PC-3 (cell line): ENCODE data around the gene TMC6. TPM values are rescaled to one million over a fixed set of nuclear protein-coding genes. Genes with fewer than 3 reads are reported as not detected.
A peak's percentile ranks its signal among the peaks of the same experiment; 100 is the strongest.

ENCODE experiments used
- ATAC-seq: fragments of 200-7000 bp; cut with Tn5 transposase; 2 replicates; pipeline ENCODE4 v1.9.1; 2020; ENCODE audit warnings: mild to moderate bottlenecking, moderate library complexity
- BruUV-seq: library from RNA; stranded (reverse); fragments of 400-500 nt; replicated peaks from 2 replicates; lab custom pipeline; 2021; lab: Mats Ljungman, UMichigan
- CTCF ChIA-PET: fragments of 300-600 bp; sonication (Branson Sonifier 250); formaldehyde crosslinking; loops from one replicate; lab custom pipeline; 2022; ENCODE audit warnings: antibody characterized with exemption; lab: Charles Lee
- POLR2A ChIA-PET: fragments of 300-600 bp; sonication (Branson Sonifier 250); formaldehyde crosslinking; loops from one replicate; lab custom pipeline; 2022; ENCODE audit warnings: antibody characterized with exemption; ENCODE audit not compliant: unreplicated experiment; lab: Charles Lee
- DNase-seq: peaks from one replicate; pipeline ENCODE4 v3.0.0-alpha.2; 2015
- H2AFZ ChIP-seq: fragments of 300-600 bp; sonication (generic); 2 replicates; pipeline ENCODE4 v1.6.0; 2016; ENCODE audit warnings: antibody characterized with exemption, low read length
- H3F3A ChIP-seq: fragments of 300-600 bp; sonication (generic); one replicate; pipeline ENCODE4 v1.6.0; 2017; ENCODE audit warnings: antibody characterized with exemption, low read length, control low read depth, mild to moderate bottlenecking; ENCODE audit not compliant: unreplicated experiment
- H3K27ac ChIP-seq: fragments of 300-600 bp; sonication (generic); 2 replicates; pipeline ENCODE4 v1.5.1; 2016; ENCODE audit warnings: mild to moderate bottlenecking, low read length
- H3K27me3 ChIP-seq: fragments of 300-600 bp; sonication (generic); 2 replicates; pipeline ENCODE4 v1.6.1; 2016; ENCODE audit warnings: low read length, mixed read lengths
- H3K36me3 ChIP-seq: fragments of 300-600 bp; sonication (generic); 2 replicates; pipeline ENCODE4 v1.6.1; 2016; ENCODE audit warnings: low read depth, mixed run types, low read length, mixed read lengths
- H3K4me1 ChIP-seq: fragments of 300-600 bp; sonication (generic); 2 replicates; pipeline ENCODE4 v1.5.1; 2016; ENCODE audit warnings: low read length; ENCODE audit not compliant: insufficient read depth
- H3K4me2 ChIP-seq: fragments of 300-600 bp; sonication (generic); 2 replicates; pipeline ENCODE4 v1.6.0; 2016; ENCODE audit warnings: low read length
- H3K4me3 ChIP-seq: fragments of 300-600 bp; sonication (generic); 2 replicates; pipeline ENCODE4 v1.5.1; 2016; ENCODE audit warnings: mild to moderate bottlenecking, low read length, mixed read lengths
- H3K79me2 ChIP-seq: fragments of 300-600 bp; sonication (generic); 2 replicates; pipeline ENCODE4 v1.6.1; 2017; ENCODE audit warnings: low read length, mixed read lengths
- H3K9ac ChIP-seq: fragments of 300-600 bp; sonication (generic); 2 replicates; pipeline ENCODE4 v1.6.0; 2016; ENCODE audit warnings: mild to moderate bottlenecking, low read length
- H3K9me2 ChIP-seq: fragments of 300-600 bp; sonication (generic); replicated peaks from 2 replicates; pipeline ENCODE4 v1.6.1; 2016; ENCODE audit warnings: mixed run types, low read length, mixed read lengths
- H3K9me3 ChIP-seq: fragments of 300-600 bp; sonication (generic); 2 replicates; pipeline ENCODE4 v1.6.1; 2016; ENCODE audit warnings: low read length, mixed read lengths
- H4K20me1 ChIP-seq: fragments of 300-600 bp; sonication (generic); 2 replicates; pipeline ENCODE4 v1.6.1; 2016; ENCODE audit warnings: low read length, mixed read lengths
- CTCF ChIP-seq: fragments of 300-600 bp; sonication (generic); conservative IDR thresholded peaks from 2 replicates; pipeline ENCODE4 v1.5.1; 2017; ENCODE audit warnings: antibody characterized with exemption, low read depth, mild to moderate bottlenecking, low read length
- EZH2 ChIP-seq: fragments of 300-600 bp; sonication (generic); IDR thresholded peaks from one replicate; pipeline ENCODE4 v1.6.1; 2017; ENCODE audit warnings: antibody characterized with exemption, mild to moderate bottlenecking, low read length; ENCODE audit not compliant: unreplicated experiment
- EZH2phosphoT487 ChIP-seq: fragments of 300-600 bp; sonication (generic); IDR thresholded peaks from 2 replicates; pipeline ENCODE4 v1.6.1; 2018; ENCODE audit warnings: mild to moderate bottlenecking, antibody characterized with exemption, low read length, borderline replicate concordance
- intact Hi-C: fragments of 100-400 bp; cut with micrococcal nuclease; formaldehyde crosslinking; loops from 2 replicates; pipeline ENCODE4 v1.9.0; 2023
- total RNA-seq: library from RNA; depleted of rRNA; stranded (reverse); fragments of >200 nt; gene quantifications from 2 replicates; pipeline ENCODE4 v1.2.3, GENCODE V29; 2014

Gene TMC6
- total RNA-seq, 1 experiment from 2014 or later: 97.3 TPM

DNA sequence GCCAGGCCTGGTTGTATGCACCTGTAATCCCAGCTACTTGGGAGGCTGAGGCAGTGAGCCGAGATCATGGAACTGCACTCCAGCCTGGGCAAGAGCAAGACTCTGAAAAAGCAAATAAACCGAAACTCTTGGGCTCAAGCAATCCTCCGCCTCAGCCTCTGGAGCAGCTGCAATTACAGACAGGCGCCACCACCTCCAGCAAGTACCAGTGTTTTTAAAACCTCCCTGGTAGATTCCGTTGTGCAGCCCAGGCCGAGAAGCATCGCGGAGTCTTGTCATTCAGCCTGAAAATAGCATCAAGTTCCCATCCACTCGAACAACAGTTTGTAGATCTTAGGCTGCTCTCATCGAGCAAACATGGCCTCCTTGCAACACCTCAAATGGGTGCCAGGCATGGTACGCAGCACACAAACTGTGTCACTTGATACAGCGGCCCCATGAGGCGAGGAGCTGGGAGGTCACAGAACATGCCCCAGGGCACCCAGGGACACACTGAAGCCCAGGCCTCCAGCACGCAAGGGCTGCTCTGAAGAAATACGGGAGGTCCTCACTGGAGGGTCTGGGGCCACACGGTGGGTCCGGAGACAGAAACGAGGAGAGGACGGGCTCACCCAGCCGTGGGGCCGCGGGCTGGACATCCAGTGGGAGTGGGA is 18.1 kb downstream of the TMC6 start:
- Histone ChIP-seq H3K4me1 (peaks cover 13% of the 10 kb centered on the region), H2AFZ (no peak overlapping the region), H3K4me3 (no peak overlapping the region), H3K4me2 (no peak overlapping the region), H3K9me2 (no peaks in the 10 kb centered on the region), H4K20me1 (no peaks in the 10 kb centered on the region), H3K9ac (no peak overlapping the region), H3K9me3 (no peaks in the 10 kb centered on the region), H3F3A (no peaks in the 10 kb centered on the region), H3K36me3 (0 out of 2 replicates have a peak, but pooled peaks cover 2% of the 10 kb centered on the region), H3K27ac (no peak overlapping the region), H3K79me2 (no peaks in the 10 kb centered on the region), H3K27me3 (no peaks in the 10 kb centered on the region)
- ChIA-PET CTCF (interaction anchor here (0.6 kb wide), 1 partner anchor 38 kb away, joined by 3 read pairs; no protein-coding TSS in a partner anchor), POLR2A (no interaction called here)
- ATAC-seq (no peak), DNase-seq (no peak)
- TF ChIP-seq EZH2phosphoT487: no peak
- TF ChIP-seq EZH2: no peak
- no peak for TF ChIP-seq CTCF
- BruUV-seq: TSS peak; percentile 6
- intact Hi-C loops: no loop called here

DNA sequence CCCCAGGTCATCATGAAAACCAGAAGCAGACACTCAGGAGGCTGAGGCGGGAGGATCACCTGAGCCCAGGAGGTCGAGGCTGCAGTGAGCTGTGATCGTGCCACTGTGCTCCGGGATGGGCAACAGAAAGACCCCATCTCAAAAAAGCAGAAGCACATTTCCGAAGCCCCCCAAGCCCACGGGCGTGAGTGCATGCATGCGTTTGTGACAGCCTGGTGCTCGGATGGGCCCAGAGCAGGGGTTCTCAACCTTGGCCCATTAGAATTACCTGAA is 19.1 kb downstream of the TMC6 start:
- ATAC-seq (no peak), DNase-seq (no peak)
- ChIA-PET CTCF (no interaction called here), POLR2A (interaction anchor here (0.6 kb wide), 1 partner anchor 228 kb away, joined by 4 read pairs; no protein-coding TSS in a partner anchor)
- Histone ChIP-seq H3F3A (no peaks in the 10 kb centered on the region), H3K9me2 (no peaks in the 10 kb centered on the region), H3K4me2 (no peak overlapping the region), H3K36me3 (0 out of 2 replicates have a peak, but pooled peaks cover 2% of the 10 kb centered on the region), H3K9me3 (no peaks in the 10 kb centered on the region), H3K27me3 (no peaks in the 10 kb centered on the region), H3K27ac (no peak overlapping the region), H4K20me1 (no peaks in the 10 kb centered on the region), H3K79me2 (no peaks in the 10 kb centered on the region), H3K9ac (no peak overlapping the region), H2AFZ (no peak overlapping the region), H3K4me1 (peaks cover 13% of the 10 kb centered on the region), H3K4me3 (no peak overlapping the region)
- TF ChIP-seq CTCF: no peak
- TF ChIP-seq EZH2: no peak
- no peak for TF ChIP-seq EZH2phosphoT487
- intact Hi-C loops: no loop called here
- BruUV-seq: no TSS peak
